GM13976 (cell line): ENCODE measurements around the gene SNTB2.
A peak's percentile ranks its signal among the peaks of the same experiment; 100 is the strongest.

Source experiments
- DNase-seq: peaks from one replicate; pipeline ENCODE4 v3.0.0; 2012; ENCODE audit warnings: low spot score
- in situ Hi-C: fragments of 300-500 bp; cut with MboI; formaldehyde crosslinking; loops from one replicate; pipeline ENCODE4 v1.12.0; 2022; ENCODE audit warnings: low sequenced_read_pairs, mixed read lengths, inconsistent platforms; ENCODE audit not compliant: unreplicated experiment
- TF ChIP-seq, protein P1 (sequence below): IDR thresholded peaks from 2 replicates; pipeline ENCODE4 v1.5.1; 2012; ENCODE audit warnings: borderline replicate concordance, mild to moderate bottlenecking; ENCODE audit not compliant: insufficient read depth; ENCODE audit errors: extremely low read depth, missing control alignments, control extremely low read depth

SNTB2 gene

DNA sequence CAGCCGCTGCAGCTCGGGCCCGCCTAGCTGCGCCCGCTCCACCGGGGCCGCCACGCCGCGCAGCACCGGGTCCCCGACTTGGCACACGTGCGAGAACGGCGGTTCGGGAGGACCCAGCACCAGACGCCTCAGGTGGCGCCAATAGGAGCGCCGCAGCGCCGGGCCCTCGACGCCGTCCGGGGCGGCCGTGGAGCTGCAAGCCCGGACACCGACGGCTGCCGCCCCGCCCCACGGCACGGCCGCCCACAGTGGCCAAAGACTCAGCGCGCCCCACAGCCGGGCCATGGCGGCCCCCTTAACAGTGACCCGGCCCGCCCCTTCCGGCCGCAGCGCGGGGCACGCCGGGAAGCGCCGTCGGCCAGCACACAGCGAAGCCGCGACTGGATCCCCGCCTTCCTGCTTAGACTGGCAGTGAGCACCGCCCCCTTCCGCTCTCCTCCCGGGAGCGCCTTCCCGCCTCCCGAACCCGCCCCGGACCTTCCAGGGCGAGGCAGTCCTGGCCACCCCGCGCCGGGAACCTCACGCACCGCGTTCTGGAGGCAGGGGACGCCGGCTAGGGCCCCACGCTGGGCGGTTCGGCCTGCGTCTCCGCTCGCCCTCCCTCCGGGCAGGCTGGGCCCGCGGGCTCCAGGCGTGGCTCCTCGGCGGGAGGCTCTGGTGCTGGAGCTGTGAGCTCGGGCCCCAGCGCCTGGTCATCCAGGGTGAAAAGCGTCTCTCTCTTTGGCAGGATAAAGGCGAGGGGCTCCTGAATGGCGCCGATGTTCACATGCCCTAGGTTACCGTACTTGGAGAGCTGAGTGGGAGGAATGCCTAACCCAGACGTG is 143.5 kb downstream of the SNTB2 start, which contains the start of gene PDF:
TSS of gene PDF (minus strand) at position 303 of the 824 bp plus-strand sequence. CDS start at position 285, 18 bp downstream.
- in situ Hi-C loops: no loop called here
- DNase-seq: peak; percentile 95
- TF ChIP-seq, protein P1, sequence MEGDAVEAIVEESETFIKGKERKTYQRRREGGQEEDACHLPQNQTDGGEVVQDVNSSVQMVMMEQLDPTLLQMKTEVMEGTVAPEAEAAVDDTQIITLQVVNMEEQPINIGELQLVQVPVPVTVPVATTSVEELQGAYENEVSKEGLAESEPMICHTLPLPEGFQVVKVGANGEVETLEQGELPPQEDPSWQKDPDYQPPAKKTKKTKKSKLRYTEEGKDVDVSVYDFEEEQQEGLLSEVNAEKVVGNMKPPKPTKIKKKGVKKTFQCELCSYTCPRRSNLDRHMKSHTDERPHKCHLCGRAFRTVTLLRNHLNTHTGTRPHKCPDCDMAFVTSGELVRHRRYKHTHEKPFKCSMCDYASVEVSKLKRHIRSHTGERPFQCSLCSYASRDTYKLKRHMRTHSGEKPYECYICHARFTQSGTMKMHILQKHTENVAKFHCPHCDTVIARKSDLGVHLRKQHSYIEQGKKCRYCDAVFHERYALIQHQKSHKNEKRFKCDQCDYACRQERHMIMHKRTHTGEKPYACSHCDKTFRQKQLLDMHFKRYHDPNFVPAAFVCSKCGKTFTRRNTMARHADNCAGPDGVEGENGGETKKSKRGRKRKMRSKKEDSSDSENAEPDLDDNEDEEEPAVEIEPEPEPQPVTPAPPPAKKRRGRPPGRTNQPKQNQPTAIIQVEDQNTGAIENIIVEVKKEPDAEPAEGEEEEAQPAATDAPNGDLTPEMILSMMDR: peak; percentile 5

DNA sequence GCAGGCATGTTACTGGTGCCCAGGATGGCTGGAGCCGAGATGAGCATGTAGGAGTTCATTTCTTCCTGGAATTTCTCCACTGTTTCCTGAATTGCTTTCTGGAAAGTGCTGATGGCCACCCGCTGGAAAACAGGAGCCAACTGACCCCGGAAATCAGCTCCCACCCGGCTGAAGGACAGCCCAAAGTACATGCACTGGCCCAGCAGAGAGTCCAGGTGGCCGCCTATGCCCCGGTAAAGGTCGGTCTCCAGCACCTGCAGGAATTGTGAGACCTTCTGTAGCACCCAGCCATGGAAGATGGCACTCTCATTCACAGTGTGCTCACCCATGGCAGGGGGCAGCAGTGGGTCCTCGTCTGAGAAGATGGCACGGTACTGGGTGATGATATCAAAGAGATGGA is 147.7 kb downstream of the SNTB2 start:
- DNase-seq: no peak
- TF ChIP-seq, protein P1: no peak
- in situ Hi-C loops: no loop called here

DNA sequence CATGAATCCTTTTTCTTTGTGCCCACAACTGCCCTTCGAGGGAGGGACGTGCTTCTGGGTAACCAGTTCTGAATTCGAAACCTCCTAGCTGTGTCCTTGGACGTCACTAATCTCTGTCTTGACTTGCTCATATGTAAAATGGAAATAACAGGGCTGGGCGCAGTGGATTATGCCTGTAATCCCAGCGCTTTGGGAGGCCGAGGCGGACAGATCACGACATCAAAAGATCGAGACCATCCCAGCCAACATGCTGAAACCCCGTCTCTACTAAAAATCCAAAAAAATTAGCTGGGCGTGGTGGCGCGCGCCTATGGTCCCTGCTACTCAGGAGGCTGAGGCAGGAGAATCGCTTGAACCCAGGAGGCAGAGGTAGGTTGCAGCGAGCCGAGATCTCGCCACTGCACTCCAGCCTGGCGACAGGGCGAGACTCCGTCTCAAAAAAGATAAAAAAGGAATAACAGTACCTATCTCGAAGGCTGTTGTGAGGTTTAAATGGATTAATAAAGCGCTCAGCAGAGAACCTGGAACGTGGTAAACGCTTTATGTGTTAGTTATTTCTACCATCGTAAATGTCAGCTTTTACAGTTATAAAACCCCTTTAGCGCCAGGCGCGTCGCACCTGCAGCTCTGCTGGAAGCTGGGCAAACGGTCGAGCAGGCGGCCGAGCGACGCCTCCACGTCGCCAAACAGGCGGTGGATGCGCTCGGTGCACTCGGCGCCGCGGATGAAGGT is 151.8 kb downstream of the SNTB2 start:
- in situ Hi-C loops: no loop called here
- TF ChIP-seq, protein P1: no peak

DNA sequence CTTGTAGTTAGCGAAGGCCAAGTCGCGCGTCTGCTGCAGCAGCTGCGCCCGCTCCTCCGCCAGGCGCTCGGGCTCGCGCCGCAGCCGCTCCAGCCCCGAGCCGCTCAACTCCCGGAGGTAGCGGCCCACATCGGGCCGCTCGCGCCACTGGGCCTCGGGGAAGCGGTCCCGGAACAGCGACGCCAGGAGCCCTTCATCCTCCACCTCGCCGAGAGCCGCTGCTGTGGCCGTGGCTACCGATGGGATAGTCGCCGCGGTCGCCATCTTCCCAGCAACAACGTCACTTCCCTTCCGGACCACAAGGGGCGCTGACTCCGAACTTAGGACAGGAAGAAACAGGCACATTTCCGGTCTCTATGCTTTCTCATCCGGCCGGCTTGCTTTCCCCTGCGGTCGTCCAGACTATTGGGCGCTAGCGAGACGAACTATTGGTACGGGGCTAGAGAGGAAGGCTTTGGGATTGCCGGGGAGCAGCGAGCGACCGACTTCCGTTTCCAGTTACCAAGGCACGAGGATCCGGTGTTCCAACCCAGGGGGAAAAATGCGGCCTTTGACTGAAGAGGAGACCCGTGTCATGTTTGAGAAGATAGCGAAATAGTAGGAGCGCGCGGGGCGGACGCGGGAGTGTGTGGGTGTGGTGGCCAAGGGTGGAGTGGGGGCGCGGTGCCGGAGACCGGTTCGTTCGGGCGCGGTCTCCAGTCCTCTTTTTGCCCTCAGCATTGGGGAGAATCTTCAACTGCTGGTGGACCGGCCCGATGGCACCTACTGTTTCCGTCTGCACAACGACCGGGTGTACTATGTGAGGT is 152.5 kb downstream of the SNTB2 start, which contains the start of the genes COG8 and NIP7:
TSS of gene COG8 (minus strand) at position 276 of the 806 bp plus-strand sequence. CDS start at position 264, 12 bp downstream.
TSS of gene NIP7 (plus strand) at position 484 of the 806 bp plus-strand sequence. CDS start at position 542, 58 bp downstream.
- peak; percentile 96 for DNase-seq
- TF ChIP-seq, protein P1: peak; percentile 83
- in situ Hi-C loops: no loop called here

More for the DNA sequence above, 151.8 kb downstream of the SNTB2 start:
- DNase-seq: no peak

DNA sequence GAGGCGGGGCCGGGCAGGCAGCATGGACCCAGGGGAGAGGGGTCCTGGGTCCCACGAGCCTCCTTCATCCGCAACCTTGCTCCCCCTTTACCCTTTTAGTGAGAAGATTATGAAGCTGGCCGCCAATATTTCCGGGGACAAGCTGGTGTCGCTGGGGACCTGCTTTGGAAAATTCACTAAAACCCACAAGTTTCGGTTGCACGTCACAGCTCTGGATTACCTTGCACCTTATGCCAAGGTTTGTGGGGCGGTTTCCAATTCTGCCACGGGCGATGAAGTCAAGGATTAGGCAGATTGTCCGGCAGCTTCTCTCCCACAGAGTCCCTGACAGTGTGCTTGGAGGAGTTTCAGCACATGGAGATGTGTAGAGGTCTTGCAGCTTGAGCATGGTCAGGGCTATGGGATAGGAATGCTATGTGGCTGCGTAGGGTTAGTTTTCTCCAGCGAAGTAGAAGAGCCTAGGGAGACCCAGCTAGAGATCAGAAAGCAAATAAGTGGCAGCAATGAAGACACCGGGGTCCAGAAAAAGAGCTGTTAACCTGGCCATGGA is 153.2 kb downstream of the SNTB2 start:
- no peak for DNase-seq
- TF ChIP-seq, protein P1: no peak

More for the DNA sequence above, 153.2 kb downstream of the SNTB2 start:
- in situ Hi-C loops: no loop called here
